ENCODE measurements around the gene CHST15. TPM values are rescaled to one million over a fixed set of nuclear protein-coding genes. Genes with fewer than 3 reads are reported as not detected.

Gene CHST15
- polyA plus RNA-seq, 1 experiment: 6.2 TPM

- Histone ChIP-seq H3K27me3 (ENCODE audit: control insufficient read depth, insufficient read depth, low read length) (no peaks in the 10 kb centered on the region), H3K36me3 (ENCODE audit: control insufficient read depth, insufficient read depth, low read length) (peaks cover 2% of the 10 kb centered on the region; the same call in 1 of the 2 replicates), H3K4me3 (ENCODE audit: low read depth, low read length) (no peak overlapping the region)
- POLR2A ChIA-PET: no interaction called here
- no peak for TF ChIP-seq CTCF (IDR thresholded peaks at IDR 0.05; ENCODE audit: insufficient read depth, low read depth, low read length)
- CTCF ChIA-PET: interaction anchor here (0.9 to 1.5 kb wide), 2 partner anchors 17 to 378 kb away, joined by 3 to 4 read pairs; no protein-coding TSS in a partner anchor
- no peak for DNase-seq (ENCODE audit: low read depth)
Measured at GRCh38 chr10:124011464-124011863, 81.9 kb downstream of the CHST15 start.

- ChIA-PET POLR2A (no interaction called here), CTCF (no interaction called here)
- no peaks in the 10 kb centered on the region for H3K27me3 ChIP-seq (ENCODE audit: control insufficient read depth, insufficient read depth, low read length)
- no peak for TF ChIP-seq CTCF (IDR thresholded peaks at IDR 0.05; ENCODE audit: insufficient read depth, low read depth, low read length)
- DNase-seq (ENCODE audit: low read depth): no peak
- peaks cover 2% of the 10 kb centered on the region; the same call in 1 of the 2 replicates for H3K36me3 ChIP-seq (ENCODE audit: control insufficient read depth, insufficient read depth, low read length)
- H3K4me3 ChIP-seq (ENCODE audit: low read depth, low read length): no peak overlapping the region
Measured at GRCh38 chr10:124010563-124011131, 82.8 kb downstream of the CHST15 start.

- no peak for DNase-seq (ENCODE audit: low read depth)
- ChIA-PET POLR2A (no interaction called here), CTCF (interaction anchor here (0.8 kb wide), 1 partner anchor 29 kb away, joined by 3 read pairs; no protein-coding TSS in a partner anchor)
- Histone ChIP-seq H3K36me3 (ENCODE audit: control insufficient read depth, insufficient read depth, low read length) (peaks cover 2% of the 10 kb centered on the region; the same call in 1 of the 2 replicates), H3K4me3 (ENCODE audit: low read depth, low read length) (no peak overlapping the region), H3K27me3 (ENCODE audit: control insufficient read depth, insufficient read depth, low read length) (no peaks in the 10 kb centered on the region)
- no peak for TF ChIP-seq CTCF (IDR thresholded peaks at IDR 0.05; ENCODE audit: insufficient read depth, low read depth, low read length)
Measured at GRCh38 chr10:124010024-124010423, 83.4 kb downstream of the CHST15 start.

- ChIA-PET POLR2A (no interaction called here), CTCF (interaction anchor here (0.8 to 1.0 kb wide), 2 partner anchors 15 to 30 kb away, joined by 3 to 5 read pairs; no protein-coding TSS in a partner anchor)
- Histone ChIP-seq H3K27me3 (ENCODE audit: control insufficient read depth, insufficient read depth, low read length) (no peaks in the 10 kb centered on the region), H3K4me3 (ENCODE audit: low read depth, low read length) (no peak overlapping the region), H3K36me3 (ENCODE audit: control insufficient read depth, insufficient read depth, low read length) (peaks cover 2% of the 10 kb centered on the region; the same call in 1 of the 2 replicates)
- no peak for TF ChIP-seq CTCF (IDR thresholded peaks at IDR 0.05; ENCODE audit: insufficient read depth, low read depth, low read length)
- no peak for DNase-seq (ENCODE audit: low read depth)
Measured at GRCh38 chr10:124009231-124010015, 84.0 kb downstream of the CHST15 start.

GRCh38 chr10:124008681-124009080 lies 84.7 kb downstream of the CHST15 start:
- CTCF ChIA-PET: interaction anchor here (1.0 kb wide), 1 partner anchor 14 kb away, joined by 5 read pairs; no protein-coding TSS in a partner anchor
- H3K4me3 ChIP-seq (ENCODE audit: low read depth, low read length): no peak overlapping the region
- DNase-seq (ENCODE audit: low read depth): no peak
- TF ChIP-seq CTCF (IDR thresholded peaks at IDR 0.05; ENCODE audit: insufficient read depth, low read depth, low read length): no peak
- no peaks in the 10 kb centered on the region for H3K27me3 ChIP-seq (ENCODE audit: control insufficient read depth, insufficient read depth, low read length)
- H3K36me3 ChIP-seq (ENCODE audit: control insufficient read depth, insufficient read depth, low read length): peaks cover 2% of the 10 kb centered on the region; the same call in 1 of the 2 replicates
- POLR2A ChIA-PET: no interaction called here

Data from BJ (cell line).